HS-5 (cell line): ENCODE measurements around the gene PMIS2.
A peak's percentile ranks its signal among the peaks of the same experiment; 100 is the strongest.
"Not testable (repeated sequence)": the region's sequence is repeated elsewhere in the genome, so short reads cannot be mapped to it uniquely, and the experiment has no call there.

Experiments
- DNase-seq: peaks from one replicate; pipeline ENCODE4 v3.0.0-alpha.2; 2012; ENCODE audit warnings: low read depth

Gene PMIS2

GRCh38 chr19:35595026-35595425, 9.1 kb downstream of the PMIS2 start:
- not testable (repeated sequence) for DNase-seq

GRCh38 chr19:35595928-35596327, 10.0 kb downstream of the PMIS2 start:
- no peak for DNase-seq

GRCh38 chr19:35596366-35596999, 10.5 kb downstream of the PMIS2 start:
- no peak for DNase-seq

- DNase-seq = no peak
Measured at GRCh38 chr19:35601971-35602370, 16.0 kb downstream of the PMIS2 start.

- DNase-seq = not testable (repeated sequence)
Measured at GRCh38 chr19:35604436-35604835, 18.5 kb downstream of the PMIS2 start.

- not testable (repeated sequence) for DNase-seq
Measured at GRCh38 chr19:35607170-35607569, 21.2 kb downstream of the PMIS2 start.

- DNase-seq = no peak
Measured at GRCh38 chr19:35607661-35608060, 21.7 kb downstream of the PMIS2 start.

GRCh38 chr19:35608251-35608650, 22.3 kb downstream of the PMIS2 start:
- DNase-seq = no peak

GRCh38 chr19:35609851-35610353, 23.9 kb downstream of the PMIS2 start:
- DNase-seq = no peak

GRCh38 chr19:35612224-35612558, 26.2 kb downstream of the PMIS2 start:
- DNase-seq = no peak

GRCh38 chr19:35612559-35613321, 26.8 kb downstream of the PMIS2 start, which contains the start of gene HAUS5:
TSS of gene HAUS5 (plus strand) at chr19:35612735. CDS start at chr19:35612795, 60 bp downstream.
- DNase-seq = peak; percentile 60

GRCh38 chr19:35613574-35613973, 27.6 kb downstream of the PMIS2 start:
- no peak for DNase-seq

GRCh38 chr19:35615036-35615435, 29.1 kb downstream of the PMIS2 start:
- DNase-seq = no peak

GRCh38 chr19:35618857-35619256, 32.9 kb downstream of the PMIS2 start:
- no peak for DNase-seq

GRCh38 chr19:35619290-35619923, 33.4 kb downstream of the PMIS2 start:
- DNase-seq = no peak

- DNase-seq = no peak
Measured at GRCh38 chr19:35620001-35620400, 34.0 kb downstream of the PMIS2 start.

- no peak for DNase-seq
Measured at GRCh38 chr19:35621708-35622107, 35.7 kb downstream of the PMIS2 start.

GRCh38 chr19:35622750-35623149, 36.8 kb downstream of the PMIS2 start:
- no peak for DNase-seq

GRCh38 chr19:35623327-35624010, 37.5 kb downstream of the PMIS2 start:
- no peak for DNase-seq

GRCh38 chr19:35628264-35628564, 42.2 kb downstream of the PMIS2 start:
- no peak for DNase-seq

- peak; percentile 97 for DNase-seq
Measured at GRCh38 chr19:35628565-35629331, 42.8 kb downstream of the PMIS2 start, which contains the start of gene RBM42. TSS of gene RBM42 (plus strand) at chr19:35629036. CDS start at chr19:35629154, 118 bp downstream.

GRCh38 chr19:35629332-35629633, 43.3 kb downstream of the PMIS2 start:
- DNase-seq = no peak
